T-helper 2 cell treated with Interferon-gamma antibody and Interleukin-4, amounts not matched to agents 5 μg/mL and 100 μg/mL, for 36 hours (primary cell): ENCODE data around the gene TRIM22.
"Not testable (repeated sequence)": the region's sequence is repeated elsewhere in the genome, so short reads cannot be mapped to it uniquely, and the experiment has no call there.

ENCODE experiments used
- DNase-seq: peaks from one replicate; pipeline ENCODE4 v3.0.0; 2021; ENCODE audit warnings: low spot score
- H3K27ac Mint-ChIP-seq: one replicate; pipeline ENCODE4 v1.8.0; 2021; ENCODE audit warnings: mild to moderate bottlenecking, mixed read lengths
- H3K27me3 Mint-ChIP-seq: one replicate; pipeline ENCODE4 v1.8.0; 2021; ENCODE audit warnings: low read depth, mixed read lengths
- H3K36me3 Mint-ChIP-seq: one replicate; pipeline ENCODE4 v1.8.0; 2021; ENCODE audit warnings: low read depth, mixed read lengths
- H3K4me1 Mint-ChIP-seq: one replicate; pipeline ENCODE4 v1.8.0; 2021; ENCODE audit warnings: low read depth, mixed read lengths
- H3K4me3 Mint-ChIP-seq: one replicate; pipeline ENCODE4 v1.8.0; 2022; ENCODE audit warnings: mild to moderate bottlenecking, moderate library complexity, mixed read lengths
- H3K9me3 Mint-ChIP-seq: one replicate; pipeline ENCODE4 v1.8.0; 2021; ENCODE audit warnings: mixed read lengths

The TRIM22 gene

GRCh38 chr11:5700421-5701054, 10.9 kb downstream of the TRIM22 start:
- H3K27me3 Mint-ChIP-seq: no peaks in the 10 kb centered on the region
- no peak overlapping the region for H3K27ac Mint-ChIP-seq
- H3K4me1 Mint-ChIP-seq: peaks cover 22% of the 10 kb centered on the region
- DNase-seq: no peak
- no peak overlapping the region for H3K4me3 Mint-ChIP-seq
- no peaks in the 10 kb centered on the region for H3K9me3 Mint-ChIP-seq
- H3K36me3 Mint-ChIP-seq: peaks cover 65% of the 10 kb centered on the region

DNA sequence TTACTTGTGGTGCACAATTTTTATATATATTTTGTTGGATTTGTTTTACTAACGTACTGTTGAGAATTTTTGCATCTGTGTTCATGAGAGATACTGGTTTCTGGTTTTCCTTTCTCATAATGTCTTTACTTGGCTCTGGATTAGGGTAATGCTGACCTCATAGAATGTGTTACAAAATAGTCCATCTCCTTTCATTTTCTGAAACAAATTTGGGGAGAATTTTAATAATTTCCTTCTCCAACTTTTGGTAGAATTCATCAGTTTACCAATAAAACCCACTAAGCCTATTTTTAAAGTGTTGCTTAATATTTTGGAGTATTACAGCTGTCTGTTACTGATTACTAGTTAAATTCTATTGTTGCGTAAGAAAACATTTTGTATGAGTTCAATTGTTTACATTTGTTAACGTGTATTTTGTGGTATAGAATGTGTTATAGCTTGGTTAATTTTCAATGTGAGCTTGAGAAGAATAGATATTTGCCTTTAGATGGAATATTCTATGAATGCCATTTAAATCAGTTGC, 11.5 kb downstream of the TRIM22 start:
- H3K27me3 Mint-ChIP-seq: no peaks in the 10 kb centered on the region
- H3K9me3 Mint-ChIP-seq: no peaks in the 10 kb centered on the region
- no peak for DNase-seq
- peaks cover 65% of the 10 kb centered on the region for H3K36me3 Mint-ChIP-seq
- H3K4me1 Mint-ChIP-seq: peaks cover 19% of the 10 kb centered on the region
- no peak overlapping the region for H3K27ac Mint-ChIP-seq
- H3K4me3 Mint-ChIP-seq: no peak overlapping the region

DNA sequence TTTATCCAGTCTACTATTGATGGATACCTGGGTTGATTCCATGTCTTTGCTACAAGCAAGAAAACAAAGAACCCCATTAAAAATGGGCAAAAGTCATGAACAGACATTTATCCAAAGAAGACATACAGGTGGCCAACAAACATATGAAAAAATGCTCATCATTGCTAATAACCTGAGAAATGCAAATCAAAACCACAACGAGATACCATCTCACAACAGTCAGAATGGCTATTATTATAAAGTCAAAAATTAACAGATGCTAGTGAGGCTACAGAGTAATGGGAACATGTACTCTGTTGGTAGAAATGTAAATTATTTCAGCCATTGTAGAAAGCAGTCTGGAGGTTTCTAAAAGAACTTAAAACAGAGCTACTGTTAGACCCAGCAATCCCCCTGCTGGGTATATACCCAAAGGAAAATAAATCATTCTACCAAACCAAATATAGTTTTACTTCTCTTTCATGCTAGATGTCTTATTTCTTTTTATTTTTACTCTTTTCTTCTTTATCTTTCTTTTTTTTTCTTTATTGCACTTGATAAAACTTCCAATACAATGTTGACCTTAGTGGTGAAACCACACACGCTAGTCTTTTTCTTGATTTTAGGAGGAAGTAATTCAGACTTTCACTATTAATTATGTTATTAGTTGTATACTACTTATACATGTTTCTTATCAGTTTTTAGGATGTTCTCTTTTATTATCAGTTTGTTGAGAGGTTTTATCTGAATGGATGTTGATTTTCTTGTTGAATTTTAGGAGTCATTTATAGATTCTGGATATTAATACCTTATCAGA, 14.3 kb downstream of the TRIM22 start:
- H3K4me3 Mint-ChIP-seq: no peak overlapping the region
- no peaks in the 10 kb centered on the region for H3K27me3 Mint-ChIP-seq
- no peak for DNase-seq
- H3K9me3 Mint-ChIP-seq: no peaks in the 10 kb centered on the region
- no peak overlapping the region for H3K27ac Mint-ChIP-seq
- H3K36me3 Mint-ChIP-seq: peaks cover 68% of the 10 kb centered on the region
- peaks cover 8% of the 10 kb centered on the region for H3K4me1 Mint-ChIP-seq

DNA sequence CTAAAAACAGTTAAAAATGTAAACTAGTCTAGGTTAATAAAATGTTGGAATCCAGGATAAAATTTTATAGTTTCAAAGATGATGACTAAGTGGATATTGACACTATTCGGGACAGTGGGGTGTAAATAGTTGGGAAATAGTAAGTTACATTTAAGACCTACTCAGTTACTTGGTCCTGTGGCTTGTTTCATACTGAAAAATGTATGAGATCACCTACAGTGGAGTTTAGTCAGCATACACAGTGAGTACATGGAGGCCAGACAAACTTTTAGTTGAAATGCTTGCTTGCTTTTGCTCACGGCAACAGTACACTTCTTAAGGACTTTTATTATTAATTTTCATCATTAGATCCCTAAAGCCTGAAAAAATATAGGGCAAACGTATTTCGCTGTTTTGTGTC, 16.1 kb downstream of the TRIM22 start:
- Mint-ChIP-seq H3K4me1 (peaks cover 8% of the 10 kb centered on the region), H3K36me3 (peaks cover 67% of the 10 kb centered on the region), H3K27ac (no peak overlapping the region), H3K27me3 (no peaks in the 10 kb centered on the region), H3K4me3 (no peak overlapping the region), H3K9me3 (no peaks in the 10 kb centered on the region)
- no peak for DNase-seq

GRCh38 chr11:5712507-5712906, 22.9 kb downstream of the TRIM22 start:
- Mint-ChIP-seq H3K9me3 (no peaks in the 10 kb centered on the region), H3K4me1 (peaks cover 2% of the 10 kb centered on the region), H3K27me3 (no peaks in the 10 kb centered on the region), H3K4me3 (no peak overlapping the region), H3K27ac (no peak overlapping the region), H3K36me3 (peaks cover 25% of the 10 kb centered on the region)
- DNase-seq: no peak

DNA sequence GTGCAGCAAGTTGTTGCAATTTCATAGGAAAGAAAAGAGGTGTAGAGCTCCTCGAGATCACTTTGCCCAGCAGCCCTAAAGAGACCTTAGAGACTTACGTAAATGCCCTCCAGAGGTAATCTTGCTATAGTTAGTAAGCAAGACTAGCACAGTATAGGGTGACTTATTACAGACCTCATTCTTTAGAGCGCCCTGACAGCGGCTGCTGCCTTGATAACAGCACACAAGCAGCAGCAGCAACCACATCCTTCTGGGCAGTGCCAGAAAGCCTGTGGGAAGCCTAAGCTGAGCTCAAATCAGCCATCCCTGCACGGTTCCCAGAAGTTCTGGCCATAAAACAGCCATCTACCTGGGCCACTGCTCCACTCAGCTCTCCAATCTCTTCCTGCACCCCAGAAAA, 24.1 kb downstream of the TRIM22 start:
- Mint-ChIP-seq H3K36me3 (peaks cover 16% of the 10 kb centered on the region), H3K27me3 (no peaks in the 10 kb centered on the region), H3K9me3 (no peaks in the 10 kb centered on the region), H3K4me3 (no peak overlapping the region), H3K27ac (no peak overlapping the region), H3K4me1 (peaks cover 2% of the 10 kb centered on the region)
- no peak for DNase-seq

DNA sequence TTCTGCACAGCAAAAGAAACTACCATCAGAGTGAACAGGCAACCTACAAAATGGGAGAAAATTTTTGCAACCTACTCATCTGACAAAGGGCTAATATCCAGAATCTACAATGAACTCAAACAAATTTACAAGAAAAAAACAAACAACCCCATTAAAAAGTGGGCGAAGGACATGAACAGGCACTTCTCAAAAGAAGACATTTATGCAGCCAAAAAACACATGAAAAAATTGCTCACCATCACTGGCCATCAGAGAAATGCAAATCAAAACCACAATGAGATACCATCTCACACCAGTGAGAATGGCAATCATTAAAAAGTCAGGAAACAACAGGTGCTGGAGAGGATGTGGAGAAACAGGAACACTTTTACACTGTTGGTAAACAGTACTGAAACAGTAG, 26.9 kb downstream of the TRIM22 start:
- not testable (repeated sequence) for DNase-seq, H3K9me3 Mint-ChIP-seq, H3K4me3 Mint-ChIP-seq, H3K27ac Mint-ChIP-seq, H3K4me1 Mint-ChIP-seq, H3K36me3 Mint-ChIP-seq, H3K27me3 Mint-ChIP-seq

- peaks cover 5% of the 10 kb centered on the region for H3K9me3 Mint-ChIP-seq
- peaks cover 2% of the 10 kb centered on the region for H3K4me1 Mint-ChIP-seq
- no peak for DNase-seq
- peaks cover 3% of the 10 kb centered on the region for H3K36me3 Mint-ChIP-seq
- H3K27ac Mint-ChIP-seq: no peak overlapping the region
- no peak overlapping the region for H3K4me3 Mint-ChIP-seq
- no peaks in the 10 kb centered on the region for H3K27me3 Mint-ChIP-seq
Observed at GRCh38 chr11:5719703-5720495, 30.3 kb downstream of the TRIM22 start.

- H3K4me3 Mint-ChIP-seq: no peak overlapping the region
- H3K36me3 Mint-ChIP-seq: peaks cover 1% of the 10 kb centered on the region
- H3K27me3 Mint-ChIP-seq: no peaks in the 10 kb centered on the region
- no peak overlapping the region for H3K27ac Mint-ChIP-seq
- no peaks in the 10 kb centered on the region for H3K4me1 Mint-ChIP-seq
- no peak for DNase-seq
- H3K9me3 Mint-ChIP-seq: peaks cover 5% of the 10 kb centered on the region
Observed at GRCh38 chr11:5722622-5723021, 33.0 kb downstream of the TRIM22 start.

GRCh38 chr11:5726351-5726750, 36.8 kb downstream of the TRIM22 start:
- no peaks in the 10 kb centered on the region for H3K4me1 Mint-ChIP-seq
- no peaks in the 10 kb centered on the region for H3K27me3 Mint-ChIP-seq
- DNase-seq: no peak
- H3K36me3 Mint-ChIP-seq: no peaks in the 10 kb centered on the region
- no peaks in the 10 kb centered on the region for H3K9me3 Mint-ChIP-seq
- H3K27ac Mint-ChIP-seq: no peak overlapping the region
- no peak overlapping the region for H3K4me3 Mint-ChIP-seq

DNA sequence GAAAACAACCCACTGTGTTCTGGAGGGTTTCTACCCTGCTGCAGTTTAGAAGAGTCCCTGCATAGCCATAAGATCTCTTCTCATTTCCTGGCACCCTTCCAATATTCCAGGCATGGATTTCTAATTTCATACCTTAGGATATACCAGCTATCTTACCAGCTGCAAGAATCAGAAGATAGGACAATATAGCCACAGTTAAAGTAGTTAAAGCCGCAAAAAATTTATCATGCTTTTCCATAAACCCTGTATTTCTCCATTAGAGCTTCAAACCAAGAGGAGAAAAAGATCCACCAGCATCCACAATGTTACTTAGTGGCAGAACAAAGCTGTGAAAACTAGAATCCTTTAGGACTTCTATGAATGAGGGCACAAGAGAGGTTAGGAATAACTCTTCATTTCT, 38.1 kb downstream of the TRIM22 start:
- H3K9me3 Mint-ChIP-seq: no peaks in the 10 kb centered on the region
- H3K4me3 Mint-ChIP-seq: no peak overlapping the region
- H3K27me3 Mint-ChIP-seq: no peaks in the 10 kb centered on the region
- H3K4me1 Mint-ChIP-seq: no peaks in the 10 kb centered on the region
- DNase-seq: no peak
- H3K27ac Mint-ChIP-seq: no peak overlapping the region
- H3K36me3 Mint-ChIP-seq: no peaks in the 10 kb centered on the region

GRCh38 chr11:5736396-5736795, 46.8 kb downstream of the TRIM22 start, which contains the start of gene OR56B1:
Gene OR56B1, plus strand, starts transcription at chr11:5736448. Its CDS starts 69 bp downstream, at chr11:5736517.
- Mint-ChIP-seq H3K4me1 (no peaks in the 10 kb centered on the region), H3K4me3 (no peak within 1 kb of the TSS), H3K9me3 (no peaks in the 10 kb centered on the region), H3K27me3 (no peaks in the 10 kb centered on the region), H3K27ac (no peak within 1 kb of the TSS), H3K36me3 (no peaks in the 10 kb centered on the region)
- DNase-seq: no peak

DNA sequence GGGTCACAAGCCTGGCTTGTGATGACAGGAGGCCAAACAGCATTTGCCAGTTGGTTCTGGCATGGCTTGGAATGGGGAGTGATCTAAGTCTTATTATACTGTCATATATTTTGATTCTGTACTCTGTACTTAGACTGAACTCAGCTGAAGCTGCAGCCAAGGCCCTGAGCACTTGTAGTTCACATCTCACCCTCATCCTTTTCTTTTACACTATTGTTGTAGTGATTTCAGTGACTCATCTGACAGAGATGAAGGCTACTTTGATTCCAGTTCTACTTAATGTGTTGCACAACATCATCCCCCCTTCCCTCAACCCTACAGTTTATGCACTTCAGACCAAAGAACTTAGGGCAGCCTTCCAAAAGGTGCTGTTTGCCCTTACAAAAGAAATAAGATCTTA, 47.5 kb downstream of the TRIM22 start:
- H3K36me3 Mint-ChIP-seq: no peaks in the 10 kb centered on the region
- no peak overlapping the region for H3K27ac Mint-ChIP-seq
- no peaks in the 10 kb centered on the region for H3K27me3 Mint-ChIP-seq
- H3K9me3 Mint-ChIP-seq: no peaks in the 10 kb centered on the region
- DNase-seq: no peak
- H3K4me3 Mint-ChIP-seq: no peak overlapping the region
- H3K4me1 Mint-ChIP-seq: no peaks in the 10 kb centered on the region
